HG03565 (cell line): ENCODE measurements around the gene LSP1.
"Not testable (repeated sequence)": the region's sequence is repeated elsewhere in the genome, so short reads cannot be mapped to it uniquely, and the experiment has no call there.

Experiments used
- ATAC-seq: cut with Tn5 transposase; IDR thresholded peaks from one replicate; pipeline ENCODE4 v1.9.1; 2021; ENCODE audit warnings: mild to moderate bottlenecking, moderate library complexity; ENCODE audit not compliant: unreplicated experiment

Gene LSP1

GRCh38 chr11:1862588-1863351 lies 9.9 kb downstream of the LSP1 start:
- no peak for ATAC-seq

GRCh38 chr11:1863352-1864216 lies 10.7 kb downstream of the LSP1 start:
- no peak for ATAC-seq

GRCh38 chr11:1864231-1864630 lies 11.3 kb downstream of the LSP1 start:
- no peak for ATAC-seq

- no peak for ATAC-seq
Observed at GRCh38 chr11:1864831-1865665, 12.2 kb downstream of the LSP1 start.

GRCh38 chr11:1866226-1866625 lies 13.3 kb downstream of the LSP1 start:
- no peak for ATAC-seq

GRCh38 chr11:1866776-1867175 lies 13.9 kb downstream of the LSP1 start:
- ATAC-seq: no peak

GRCh38 chr11:1867381-1867780 lies 14.5 kb downstream of the LSP1 start:
- ATAC-seq: no peak

GRCh38 chr11:1868056-1868635 lies 15.3 kb downstream of the LSP1 start:
- no peak for ATAC-seq

- no peak for ATAC-seq
Observed at GRCh38 chr11:1868636-1869291, 15.9 kb downstream of the LSP1 start.

GRCh38 chr11:1869427-1870325 lies 16.8 kb downstream of the LSP1 start:
- ATAC-seq: no peak

GRCh38 chr11:1870326-1870696 lies 17.4 kb downstream of the LSP1 start:
- no peak for ATAC-seq

GRCh38 chr11:1870721-1871466 lies 18.0 kb downstream of the LSP1 start:
- no peak for ATAC-seq

GRCh38 chr11:1871531-1871930 lies 18.6 kb downstream of the LSP1 start:
- no peak for ATAC-seq

GRCh38 chr11:1872267-1872985 lies 19.5 kb downstream of the LSP1 start:
- ATAC-seq: no peak

GRCh38 chr11:1873048-1873812 lies 20.3 kb downstream of the LSP1 start:
- no peak for ATAC-seq

- ATAC-seq: not testable (repeated sequence)
Observed at GRCh38 chr11:1873813-1874150, 20.9 kb downstream of the LSP1 start.

- ATAC-seq: not testable (repeated sequence)
Observed at GRCh38 chr11:1874441-1875092, 21.7 kb downstream of the LSP1 start.
